AG04450 (cell line): ENCODE results near the gene PCDHGA5. TPM values are rescaled to one million over a fixed set of nuclear protein-coding genes. Genes with fewer than 3 reads are reported as not detected.
"Not testable (repeated sequence)": the region's sequence is repeated elsewhere in the genome, so short reads cannot be mapped to it uniquely, and the experiment has no call there.

Experiments used
- CTCF ChIA-PET: fragments of 300-600, 350-600 bp; formaldehyde crosslinking; extraction: SDS; loops from one replicate; lab custom pipeline; 2022; ENCODE audit warnings: antibody characterized with exemption, inconsistent platforms; lab: Charles Lee
- POLR2A ChIA-PET: fragments of 350-600 bp; formaldehyde crosslinking; extraction: SDS; loops from one replicate; lab custom pipeline; 2021; ENCODE audit warnings: antibody characterized with exemption, inconsistent platforms; lab: Yijun Ruan, JAX
- DNase-seq: peaks from one replicate; pipeline ENCODE4 v3.0.0-alpha.2; 2011; ENCODE audit warnings: low read depth, low spot score
- H3K27ac ChIP-seq: one replicate; pipeline ENCODE4 v1.5.1; 2012; ENCODE audit warnings: low read depth, low read length, control low read depth
- H3K27me3 ChIP-seq: one replicate; pipeline ENCODE4 v1.6.0; 2012; ENCODE audit warnings: low read length; ENCODE audit not compliant: control insufficient read depth, insufficient read depth
- H3K4me3 ChIP-seq: 2 replicates; pipeline ENCODE4 v1.5.1; 2011; ENCODE audit warnings: mild to moderate bottlenecking, low read depth, low read length, control low read depth
- H3K9me3 ChIP-seq: 2 replicates; pipeline ENCODE4 v1.5.1; 2012; ENCODE audit warnings: low read length; ENCODE audit not compliant: control insufficient read depth, insufficient read depth
- polyA plus RNA-seq: library from polyadenylated mRNA; depleted of rRNA; stranded (reverse); fragments of >200 nt; gene quantifications from 2 replicates; pipeline ENCODE4 v1.2.3, GENCODE V29; 2011
- TF ChIP-seq, protein P1 (sequence below): IDR thresholded peaks from 2 replicates; pipeline ENCODE4 v1.5.1; 2011; ENCODE audit warnings: low read depth, low read length, control low read depth, inconsistent platforms

The PCDHGA5 gene
- polyA plus RNA-seq, 1 experiment = 1.4 TPM

DNA sequence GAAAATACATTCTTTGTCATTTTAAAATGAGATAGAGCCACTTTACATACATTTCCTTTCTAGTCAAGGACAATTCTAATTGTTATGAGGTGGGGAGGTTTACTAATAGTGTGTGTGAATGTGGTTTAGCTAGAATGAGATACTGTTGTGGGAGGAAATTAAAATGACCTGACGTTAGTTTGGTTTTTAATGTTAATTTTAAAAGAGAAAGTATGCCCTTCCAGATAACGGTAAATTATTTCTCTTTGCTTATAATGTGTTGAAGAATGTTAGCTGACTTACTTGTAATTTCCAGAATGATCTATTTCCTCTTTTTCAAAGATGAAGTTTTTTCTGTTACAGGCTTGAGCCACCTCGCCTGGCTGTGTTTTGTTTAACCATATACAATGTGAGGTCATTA is 41.7 kb upstream of the PCDHGA5 start:
- DNase-seq = no peak
- no peak overlapping the region for H3K27ac ChIP-seq
- H3K27me3 ChIP-seq = no peaks in the 10 kb centered on the region
- TF ChIP-seq, protein P1, sequence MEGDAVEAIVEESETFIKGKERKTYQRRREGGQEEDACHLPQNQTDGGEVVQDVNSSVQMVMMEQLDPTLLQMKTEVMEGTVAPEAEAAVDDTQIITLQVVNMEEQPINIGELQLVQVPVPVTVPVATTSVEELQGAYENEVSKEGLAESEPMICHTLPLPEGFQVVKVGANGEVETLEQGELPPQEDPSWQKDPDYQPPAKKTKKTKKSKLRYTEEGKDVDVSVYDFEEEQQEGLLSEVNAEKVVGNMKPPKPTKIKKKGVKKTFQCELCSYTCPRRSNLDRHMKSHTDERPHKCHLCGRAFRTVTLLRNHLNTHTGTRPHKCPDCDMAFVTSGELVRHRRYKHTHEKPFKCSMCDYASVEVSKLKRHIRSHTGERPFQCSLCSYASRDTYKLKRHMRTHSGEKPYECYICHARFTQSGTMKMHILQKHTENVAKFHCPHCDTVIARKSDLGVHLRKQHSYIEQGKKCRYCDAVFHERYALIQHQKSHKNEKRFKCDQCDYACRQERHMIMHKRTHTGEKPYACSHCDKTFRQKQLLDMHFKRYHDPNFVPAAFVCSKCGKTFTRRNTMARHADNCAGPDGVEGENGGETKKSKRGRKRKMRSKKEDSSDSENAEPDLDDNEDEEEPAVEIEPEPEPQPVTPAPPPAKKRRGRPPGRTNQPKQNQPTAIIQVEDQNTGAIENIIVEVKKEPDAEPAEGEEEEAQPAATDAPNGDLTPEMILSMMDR = no peak
- POLR2A ChIA-PET = no interaction called here
- H3K9me3 ChIP-seq = peaks cover 40% of the 10 kb centered on the region
- no peak overlapping the region for H3K4me3 ChIP-seq
- CTCF ChIA-PET = interaction anchor here (0.6 to 5.9 kb wide), 5 partner anchors 8 to 245 kb away, joined by 3 to 74 read pairs (median 7); partner anchors contain the start of genes PCDHGA1 and PCDHGB3

DNA sequence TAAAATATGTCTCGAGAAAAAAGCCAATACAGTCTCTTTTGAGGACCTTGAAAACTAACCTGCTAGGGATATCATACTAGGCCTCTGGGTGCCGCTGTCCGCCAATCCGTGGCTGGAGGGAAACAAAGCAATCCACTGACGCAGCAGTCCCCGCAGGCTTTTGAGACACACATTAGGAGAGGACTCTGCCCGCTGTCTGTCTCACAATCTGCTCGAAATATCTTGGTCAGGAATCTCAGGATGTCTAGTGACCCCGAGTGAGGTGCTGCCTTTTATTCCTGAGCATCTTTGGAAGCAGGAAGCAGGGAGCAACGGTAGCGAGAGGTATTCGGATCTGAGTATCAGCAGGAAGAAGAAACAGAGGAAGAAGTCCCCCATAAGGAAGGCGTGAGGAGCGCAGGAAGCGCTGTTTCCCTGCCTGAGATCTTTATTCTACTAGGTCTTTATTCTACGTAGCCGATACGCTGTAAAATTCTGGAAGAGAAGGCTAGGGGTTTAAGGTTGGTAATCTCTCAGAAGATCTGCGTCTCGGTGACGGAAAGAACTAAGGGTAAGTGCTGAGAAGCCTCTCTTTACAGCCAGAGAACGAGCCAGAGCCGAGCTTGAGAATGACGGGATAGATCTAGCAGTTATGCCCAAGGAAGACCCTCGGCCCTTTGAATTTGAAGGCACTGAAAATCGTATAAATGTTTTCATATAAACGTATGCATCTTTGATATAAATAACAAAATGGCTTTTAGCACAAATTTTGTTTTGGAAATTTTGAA is 37.7 kb upstream of the PCDHGA5 start:
- TF ChIP-seq, protein P1 = peak; percentile 74
- Histone ChIP-seq H3K9me3 (peaks cover 26% of the 10 kb centered on the region), H3K27me3 (peaks cover 7% of the 10 kb centered on the region), H3K27ac (peak overlapping the region; percentile 71), H3K4me3 (peak overlapping the region; percentile 62)
- peak; percentile 49 for DNase-seq
- ChIA-PET POLR2A (no interaction called here), CTCF (interaction anchor here (0.7 to 8.5 kb wide), 11 partner anchors 9 to 442 kb away, joined by 3 to 133 read pairs (median 6); partner anchors contain the start of genes PCDHB16, PCDHGA10, PCDHGA2 and PCDHGB3)

DNA sequence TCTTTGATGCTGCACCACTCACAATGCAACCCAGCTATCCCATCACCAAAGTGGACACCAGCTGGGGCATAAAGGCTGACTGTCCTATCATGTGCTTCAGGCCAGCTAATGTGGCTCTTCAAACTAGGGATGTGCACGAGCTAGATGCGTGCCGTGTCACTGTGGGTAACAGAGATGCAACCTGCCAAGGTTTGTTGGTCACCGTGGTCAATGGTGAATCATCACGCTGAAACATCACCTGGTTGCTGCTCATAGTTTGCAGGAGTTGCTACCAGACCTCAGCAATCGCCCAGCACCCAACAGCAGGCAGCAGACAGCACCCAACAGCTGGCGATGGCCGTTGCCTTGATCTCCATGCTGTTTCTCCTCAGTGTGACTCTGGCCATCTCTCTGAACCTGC is 35.7 kb upstream of the PCDHGA5 start:
- Histone ChIP-seq H3K9me3 (peaks cover 39% of the 10 kb centered on the region), H3K27me3 (peaks cover 7% of the 10 kb centered on the region), H3K27ac (no peak overlapping the region), H3K4me3 (no peak overlapping the region)
- DNase-seq = no peak
- ChIA-PET POLR2A (interaction anchor here (1.9 kb wide), 1 partner anchor 8 kb away, joined by 6 read pairs; the partner anchor contains the start of gene TAF7), CTCF (interaction anchor here (0.9 to 8.5 kb wide), 11 partner anchors 8 to 240 kb away, joined by 3 to 133 read pairs (median 8); partner anchors contain the start of genes PCDHB10, PCDHGA2, PCDHGA3 and TAF7)
- TF ChIP-seq, protein P1 = no peak

DNA sequence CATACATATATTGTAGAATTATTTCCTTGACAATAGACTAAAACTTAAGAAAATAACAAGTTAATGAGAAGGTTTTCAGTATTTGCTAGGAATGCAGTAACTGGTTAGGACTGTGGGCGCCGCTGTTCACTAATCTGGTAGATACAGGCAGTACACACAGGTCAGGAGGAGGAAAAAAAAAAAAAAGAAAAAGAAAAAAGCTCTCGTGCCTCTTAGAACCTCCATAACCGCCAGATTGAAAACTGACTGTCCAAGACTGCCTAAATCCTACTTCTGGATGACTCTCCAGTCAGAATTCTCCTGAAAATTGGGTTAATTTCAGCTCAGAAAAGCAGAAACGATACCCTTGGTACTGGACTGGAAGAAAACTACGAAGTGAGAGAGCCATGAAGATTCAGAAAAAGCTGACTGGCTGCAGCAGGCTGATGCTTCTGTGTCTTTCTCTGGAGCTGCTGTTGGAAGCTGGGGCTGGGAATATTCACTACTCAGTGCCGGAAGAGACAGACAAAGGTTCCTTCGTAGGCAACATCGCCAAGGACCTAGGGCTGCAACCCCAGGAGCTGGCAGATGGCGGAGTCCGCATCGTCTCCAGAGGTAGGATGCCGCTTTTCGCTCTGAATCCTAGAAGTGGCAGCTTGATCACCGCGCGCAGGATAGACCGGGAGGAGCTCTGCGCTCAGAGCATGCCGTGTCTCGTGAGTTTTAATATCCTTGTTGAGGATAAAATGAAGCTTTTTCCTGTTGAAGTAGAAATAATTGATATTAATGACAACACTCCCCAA is 33.5 kb upstream of the PCDHGA5 start, which contains the start of gene PCDHGA1:
Gene PCDHGA1, plus strand, starts transcription at position 216 of the 782 bp plus-strand sequence.
- H3K27me3 ChIP-seq = peaks cover 7% of the 10 kb centered on the region
- CTCF ChIA-PET = interaction anchor here (0.6 to 8.5 kb wide), 22 partner anchors 9 to 237 kb away, joined by 3 to 133 read pairs (median 5); partner anchors contain the start of genes PCDHGA10, PCDHGA2, PCDHGA3 and PCDHGA5
- TF ChIP-seq, protein P1 = peak; percentile 51
- H3K27ac ChIP-seq = no peak within 1 kb of the TSS
- POLR2A ChIA-PET = interaction anchor here (1.6 kb wide), 1 partner anchor 10 kb away, joined by 12 read pairs; the partner anchor contains the start of gene TAF7
- H3K4me3 ChIP-seq = peak within 1 kb of the TSS; percentile 31
- H3K9me3 ChIP-seq = peaks cover 44% of the 10 kb centered on the region
- no peak for DNase-seq

DNA sequence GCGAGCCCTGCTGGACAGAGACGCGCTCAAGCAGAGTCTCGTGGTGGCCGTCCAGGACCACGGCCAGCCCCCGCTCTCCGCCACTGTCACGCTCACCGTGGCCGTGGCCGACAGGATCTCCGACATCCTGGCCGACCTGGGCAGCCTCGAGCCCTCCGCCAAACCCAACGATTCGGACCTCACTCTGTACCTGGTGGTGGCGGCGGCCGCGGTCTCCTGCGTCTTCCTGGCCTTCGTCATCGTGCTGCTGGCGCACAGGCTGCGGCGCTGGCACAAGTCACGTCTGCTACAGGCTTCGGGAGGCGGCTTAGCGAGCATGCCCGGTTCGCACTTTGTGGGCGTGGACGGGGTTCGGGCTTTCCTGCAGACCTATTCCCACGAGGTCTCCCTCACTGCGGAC is 31.4 kb upstream of the PCDHGA5 start:
- H3K4me3 ChIP-seq, DNase-seq, POLR2A ChIA-PET, H3K27ac ChIP-seq, H3K27me3 ChIP-seq, CTCF ChIA-PET: not testable (repeated sequence)
- H3K9me3 ChIP-seq = peaks cover 37% of the 10 kb centered on the region
